MM.1S (cell line): Measurements from ENCODE around the gene TVP23C.

Source experiments
- EZH2 ChIP-seq: fragments of 300-600 bp; sonication (generic); optimal IDR thresholded peaks from 2 replicates; pipeline ENCODE3; 2017; ENCODE audit warnings: low read depth, mild to moderate bottlenecking, antibody characterized with exemption, low read length, mixed read lengths
- TF ChIP-seq, protein P1 (sequence below): fragments of 300-600 bp; sonication (generic); IDR thresholded peaks from 2 replicates; pipeline ENCODE4 v1.5.1; 2016; ENCODE audit warnings: antibody characterized with exemption, low read length, mixed read lengths

DNA sequence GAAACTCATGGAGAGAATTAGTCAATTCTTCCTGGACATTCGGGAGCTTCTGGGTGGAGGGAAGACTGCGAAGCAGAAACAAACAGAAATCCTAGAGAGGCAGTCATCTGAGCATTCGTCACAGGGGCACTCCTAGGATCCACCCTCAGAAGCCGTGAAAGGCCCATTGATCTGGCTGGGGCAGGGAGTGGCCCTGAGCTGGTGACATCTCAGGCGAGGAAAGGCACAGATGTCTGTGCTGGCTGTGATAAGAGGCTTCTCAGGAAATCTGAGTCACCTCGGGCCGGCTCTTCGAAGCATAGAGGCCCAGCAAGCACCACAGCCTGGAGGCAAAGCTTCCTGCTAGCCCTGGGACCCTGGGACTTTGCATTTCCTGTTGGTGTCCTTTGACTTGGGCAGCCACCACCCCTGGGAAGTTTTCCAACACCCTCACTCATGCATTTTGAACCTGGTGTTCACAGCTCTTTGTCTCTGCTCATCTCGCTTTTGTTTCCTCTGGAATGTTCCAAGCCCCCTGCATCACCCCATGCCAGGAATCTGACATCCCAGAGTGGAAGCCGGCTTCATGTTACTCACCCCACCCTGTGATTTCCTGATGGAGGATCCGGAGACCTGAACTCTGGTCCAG lies 72.5 kb downstream of the TVP23C start:
- no peak for TF ChIP-seq EZH2
- TF ChIP-seq, protein P1, sequence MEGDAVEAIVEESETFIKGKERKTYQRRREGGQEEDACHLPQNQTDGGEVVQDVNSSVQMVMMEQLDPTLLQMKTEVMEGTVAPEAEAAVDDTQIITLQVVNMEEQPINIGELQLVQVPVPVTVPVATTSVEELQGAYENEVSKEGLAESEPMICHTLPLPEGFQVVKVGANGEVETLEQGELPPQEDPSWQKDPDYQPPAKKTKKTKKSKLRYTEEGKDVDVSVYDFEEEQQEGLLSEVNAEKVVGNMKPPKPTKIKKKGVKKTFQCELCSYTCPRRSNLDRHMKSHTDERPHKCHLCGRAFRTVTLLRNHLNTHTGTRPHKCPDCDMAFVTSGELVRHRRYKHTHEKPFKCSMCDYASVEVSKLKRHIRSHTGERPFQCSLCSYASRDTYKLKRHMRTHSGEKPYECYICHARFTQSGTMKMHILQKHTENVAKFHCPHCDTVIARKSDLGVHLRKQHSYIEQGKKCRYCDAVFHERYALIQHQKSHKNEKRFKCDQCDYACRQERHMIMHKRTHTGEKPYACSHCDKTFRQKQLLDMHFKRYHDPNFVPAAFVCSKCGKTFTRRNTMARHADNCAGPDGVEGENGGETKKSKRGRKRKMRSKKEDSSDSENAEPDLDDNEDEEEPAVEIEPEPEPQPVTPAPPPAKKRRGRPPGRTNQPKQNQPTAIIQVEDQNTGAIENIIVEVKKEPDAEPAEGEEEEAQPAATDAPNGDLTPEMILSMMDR: no peak
